H1 (cell line): ENCODE measurements around the gene NPAT. TPM values are rescaled to one million over a fixed set of nuclear protein-coding genes. Genes with fewer than 3 reads are reported as not detected.
A peak's percentile ranks its signal among the peaks of the same experiment; 100 is the strongest.

Experiments used
- CTCF ChIA-PET: fragments of 300-600 bp; sonication (Branson Sonifier 250); formaldehyde crosslinking; loops from one replicate; lab custom pipeline; 2021; ENCODE audit not compliant: partially characterized antibody; lab: Charles Lee
- POLR2A ChIA-PET: fragments of 300-600 bp; sonication (Branson Sonifier 250); formaldehyde crosslinking; loops from one replicate; lab custom pipeline; 2021; ENCODE audit warnings: inconsistent platforms; ENCODE audit not compliant: partially characterized antibody; lab: Charles Lee
- DNase-seq, 2 experiments: peaks; one replicate each; pipeline versions ENCODE4 v3.0.0 to v3.0.0-alpha.2; 2010 to 2022; ENCODE audit warnings: low spot score in 2 of 2, low read depth in 1 of 2, mixed read lengths in 1 of 2
- FAIRE-seq: peaks from 2 replicates; lab custom pipeline; 2011; peaks lifted over from hg19 to GRCh38; lab: Jason Lieb, UNC
- H2AFZ ChIP-seq: 2 replicates; pipeline ENCODE4 v1.8.1; 2012; ENCODE audit warnings: low read length, inconsistent platforms
- H2AK5ac ChIP-seq: 2 replicates; pipeline ENCODE4 v1.6.1; 2013; ENCODE audit warnings: low read depth, low read length
- H2BK120ac ChIP-seq: replicated peaks from 2 replicates; pipeline ENCODE3; 2013; ENCODE audit warnings: low read depth, low read length, inconsistent platforms
- H2BK12ac ChIP-seq: 2 replicates; pipeline ENCODE4 v1.6.1; 2013; ENCODE audit warnings: low read depth, low read length
- H2BK15ac ChIP-seq: 2 replicates; pipeline ENCODE4 v1.6.1; 2013; ENCODE audit warnings: low read length
- H2BK20ac ChIP-seq: 2 replicates; pipeline ENCODE4 v1.6.1; 2013; ENCODE audit warnings: low read length
- H2BK5ac ChIP-seq: 2 replicates; pipeline ENCODE4 v1.6.1; 2013; ENCODE audit warnings: low read depth, low read length
- H3K14ac ChIP-seq: 2 replicates; pipeline ENCODE4 v1.6.1; 2013; ENCODE audit warnings: inconsistent platforms; ENCODE audit not compliant: insufficient read length
- H3K18ac ChIP-seq: 2 replicates; pipeline ENCODE4 v1.6.1; 2013; ENCODE audit warnings: low read length; ENCODE audit errors: extremely low read depth
- H3K23ac ChIP-seq: 2 replicates; pipeline ENCODE4 v1.6.1; 2013; ENCODE audit warnings: inconsistent platforms; ENCODE audit not compliant: insufficient read length
- H3K23me2 ChIP-seq: 2 replicates; pipeline ENCODE4 v1.6.1; 2013; ENCODE audit warnings: low read depth, low read length
- H3K27ac ChIP-seq: 2 replicates; pipeline ENCODE4 v1.6.1; 2011; ENCODE audit warnings: low read depth, low read length, inconsistent platforms
- H3K27me3 ChIP-seq, 4 experiments: replicated peaks in 1 of 4; 1 replicate in 1 of 4; 2 replicates in 3 of 4; pipeline versions ENCODE4 v1.6.1 to v1.8.1; 2011 to 2013; ENCODE audit warnings: low read length in 3 of 4, mild to moderate bottlenecking in 3 of 4, inconsistent platforms in 2 of 4, mixed read lengths in 2 of 4, moderate library complexity in 1 of 4; ENCODE audit not compliant: control insufficient read depth in 3 of 4, insufficient read depth in 3 of 4; ENCODE audit errors: extremely low read depth in 1 of 4
- H3K36me3 ChIP-seq, 4 experiments: 2 replicates each; pipeline versions ENCODE4 v1.6.1 to v1.8.1; 2011 to 2013; ENCODE audit warnings: mild to moderate bottlenecking in 4 of 4, low read length in 3 of 4, moderate library complexity in 2 of 4, control low read depth in 1 of 4, inconsistent platforms in 1 of 4; ENCODE audit not compliant: insufficient read depth in 4 of 4, control insufficient read depth in 2 of 4
- H3K4ac ChIP-seq: replicated peaks from 2 replicates; pipeline ENCODE3; 2013; ENCODE audit warnings: low read length, low read depth, mixed read lengths, inconsistent platforms; ENCODE audit not compliant: insufficient read length
- H3K4me1 ChIP-seq, 4 experiments: replicated peaks in 1 of 4; 1 replicate in 1 of 4; 2 replicates in 3 of 4; pipeline versions ENCODE4 v1.6.1 to v1.8.1; 2011 to 2013; ENCODE audit warnings: low read length in 3 of 4, inconsistent platforms in 2 of 4, mixed read lengths in 1 of 4; ENCODE audit not compliant: insufficient read depth in 4 of 4, control insufficient read depth in 3 of 4
- H3K4me2 ChIP-seq, 2 experiments: 2 replicates each; pipeline versions ENCODE4 v1.6.1 to v1.8.1; 2011 to 2013; ENCODE audit warnings: low read depth in 2 of 2, low read length in 2 of 2, control low read depth in 1 of 2, inconsistent platforms in 1 of 2, mild to moderate bottlenecking in 1 of 2; ENCODE audit not compliant: insufficient read depth in 1 of 2
- H3K4me3 ChIP-seq, 4 experiments: fragments of 200-600, 300-600 bp in 1 of 4; sonication (generic), shearing (Covaris generic), sonication (Bioruptor Twin) in 1 of 4; 2 replicates each; pipeline versions ENCODE4 v1.5.1 to v1.8.1; 2011 to 2016; ENCODE audit warnings: low read length in 4 of 4, low read depth in 3 of 4, control low read depth in 2 of 4, inconsistent platforms in 2 of 4, mild to moderate bottlenecking in 2 of 4, mixed read lengths in 1 of 4, moderate library complexity in 1 of 4; ENCODE audit not compliant: insufficient read depth in 2 of 4; ENCODE audit errors: extremely low read depth in 1 of 4
- H3K56ac ChIP-seq: replicated peaks from 2 replicates; pipeline ENCODE3; 2013; ENCODE audit warnings: low read depth, mild to moderate bottlenecking, mixed read lengths, low read length, inconsistent platforms; ENCODE audit not compliant: insufficient read length
- H3K79me1 ChIP-seq: 2 replicates; pipeline ENCODE4 v1.6.1; 2013; ENCODE audit warnings: low read depth, low read length, control low read depth
- H3K79me2 ChIP-seq, 2 experiments: 2 replicates each; pipeline versions ENCODE4 v1.6.1 to v1.8.1; 2012 to 2013; ENCODE audit warnings: low read length in 2 of 2, mild to moderate bottlenecking in 2 of 2, inconsistent platforms in 1 of 2; ENCODE audit not compliant: insufficient read depth in 2 of 2, control insufficient read depth in 1 of 2
- H3K9ac ChIP-seq, 4 experiments: replicated peaks in 1 of 4; 1 replicate in 1 of 4; 2 replicates in 3 of 4; pipeline versions ENCODE4 v1.6.1 to v1.8.1; 2011 to 2013; ENCODE audit warnings: low read depth in 3 of 4, low read length in 3 of 4, control low read depth in 2 of 4, mild to moderate bottlenecking in 2 of 4, moderate library complexity in 2 of 4, inconsistent platforms in 1 of 4; ENCODE audit errors: extremely low read depth in 1 of 4
- H3K9me3 ChIP-seq, 2 experiments: 2 replicates each; pipeline versions ENCODE4 v1.6.1 to v1.8.1; 2012 to 2013; ENCODE audit warnings: mild to moderate bottlenecking in 2 of 2, moderate library complexity in 2 of 2, control low read depth in 1 of 2, inconsistent platforms in 1 of 2, low read depth in 1 of 2, low read length in 1 of 2, mixed read lengths in 1 of 2; ENCODE audit not compliant: insufficient read depth in 2 of 2
- H4K20me1 ChIP-seq, 2 experiments: replicated peaks in 1 of 2; 2 replicates each; pipeline versions ENCODE3 to v1.8.1; 2011 to 2013; ENCODE audit warnings: inconsistent platforms in 2 of 2, low read length in 2 of 2, mild to moderate bottlenecking in 1 of 2; ENCODE audit not compliant: insufficient read depth in 2 of 2, control insufficient read depth in 1 of 2
- H4K5ac ChIP-seq: 2 replicates; pipeline ENCODE4 v1.6.1; 2013; ENCODE audit warnings: low read length, low read depth, mixed read lengths, inconsistent platforms; ENCODE audit not compliant: insufficient read length
- H4K8ac ChIP-seq: 2 replicates; pipeline ENCODE4 v1.8.0; 2013; ENCODE audit warnings: mild to moderate bottlenecking, moderate library complexity, low read length, inconsistent platforms; ENCODE audit not compliant: insufficient read depth; ENCODE audit errors: extremely low read depth
- H4K91ac ChIP-seq: replicated peaks from 2 replicates; pipeline ENCODE3; 2013; ENCODE audit warnings: low read length, mixed read lengths, inconsistent platforms; ENCODE audit not compliant: insufficient read length
- BCL11A ChIP-seq, 2 experiments: IDR thresholded peaks; one replicate each; pipeline ENCODE4 v1.6.1; 2011; ENCODE audit warnings: low read depth in 2 of 2, low read length in 2 of 2, mild to moderate bottlenecking in 2 of 2
- KDM4A ChIP-seq: IDR thresholded peaks from one replicate; pipeline ENCODE4 v1.7.1; 2012; ENCODE audit warnings: low read depth, mild to moderate bottlenecking, moderate library complexity, low read length, inconsistent platforms; ENCODE audit not compliant: severe bottlenecking
- NANOG ChIP-seq: IDR thresholded peaks from 2 replicates; pipeline ENCODE4 v1.6.1; 2011; ENCODE audit warnings: low read length, low read depth, mild to moderate bottlenecking, inconsistent platforms; ENCODE audit not compliant: insufficient read depth, poor library complexity, severe bottlenecking
- PHF8 ChIP-seq: fragments of 200-600 bp; sonication (generic); conservative IDR thresholded peaks from 2 replicates; pipeline ENCODE4 v1.7.1; 2012; ENCODE audit warnings: low read depth, mild to moderate bottlenecking, inconsistent platforms, low read length, moderate library complexity
- POU5F1 ChIP-seq: IDR thresholded peaks from 2 replicates; pipeline ENCODE4 v1.6.1; 2011; ENCODE audit warnings: low read depth, mild to moderate bottlenecking, low read length, moderate library complexity
- SAP30 ChIP-seq: fragments of 300-600 bp; sonication (generic); IDR thresholded peaks from 2 replicates; pipeline ENCODE4 v1.7.1; 2012; ENCODE audit warnings: low read length, moderate library complexity, mild to moderate bottlenecking, inconsistent platforms; ENCODE audit not compliant: insufficient read depth, insufficient replicate concordance
- TAF7 ChIP-seq: optimal IDR thresholded peaks from 2 replicates; pipeline ENCODE3; 2011; ENCODE audit warnings: low read depth, mild to moderate bottlenecking, inconsistent platforms, low read length, moderate library complexity, borderline replicate concordance
- WGBS, 2 experiments: shearing (Covaris generic) in 1 of 2; methylation state at CpG; one replicate each; pipeline versions ENCODE4 v1.1.6 to v1.1.7; 2013 to 2015; ENCODE audit warnings: low lambda C conversion rate in 2 of 2, mixed read lengths in 2 of 2, inconsistent platforms in 1 of 2, low coverage in 1 of 2, missing lambda C conversion rate in 1 of 2; ENCODE audit not compliant: insufficient replicate concordance in 2 of 2, insufficient coverage in 1 of 2, insufficient read length in 1 of 2; ENCODE audit errors: extremely low coverage in 1 of 2, missing lambda C conversion rate in 1 of 2; 5-methylcytosine and 5-hydroxymethylcytosine counted together
- polyA plus RNA-seq, 7 experiments: library from polyadenylated mRNA; depleted of rRNA in 3 of 7; stranded (reverse) in 5 of 7; unstranded in 2 of 7; fragments of >200 nt in 5 of 7; fragments of 200-250 nt in 2 of 7; gene quantifications; 1 replicate in 5 of 7; 2 replicates in 1 of 7; 4 replicates in 1 of 7; pipeline versions ENCODE4 v1.2.1 to v1.2.3, GENCODE V29; 2011 to 2013; ENCODE audit warnings: missing spikeins in 2 of 7, mixed read lengths in 2 of 7
- total RNA-seq: library from RNA; stranded (reverse); fragmentation: NEBNext Ultra II Directional; extraction: Animal tissue kit (Norgen Biotek cat#: 25700); gene quantifications from 2 replicates; pipeline ENCODE4 v1.2.1, GENCODE V29; 2021
- TF ChIP-seq, protein P1 (sequence below), 3 experiments: IDR thresholded peaks; 1 replicate in 2 of 3; 2 replicates in 1 of 3; pipeline versions ENCODE4 v1.5.1 to v1.6.1; 2011; ENCODE audit warnings: low read length in 3 of 3, mild to moderate bottlenecking in 3 of 3, inconsistent platforms in 2 of 3, low read depth in 1 of 3, moderate library complexity in 1 of 3; ENCODE audit not compliant: insufficient read depth in 1 of 3; ENCODE audit errors: control extremely low read depth in 1 of 3

Gene NPAT
- total and polyA plus RNA-seq, 2 of the 8 experiments (the other 6 are each of a cell fraction or from before 2014, with no cell fraction given), result 4.6 to 23.4 TPM

DNA sequence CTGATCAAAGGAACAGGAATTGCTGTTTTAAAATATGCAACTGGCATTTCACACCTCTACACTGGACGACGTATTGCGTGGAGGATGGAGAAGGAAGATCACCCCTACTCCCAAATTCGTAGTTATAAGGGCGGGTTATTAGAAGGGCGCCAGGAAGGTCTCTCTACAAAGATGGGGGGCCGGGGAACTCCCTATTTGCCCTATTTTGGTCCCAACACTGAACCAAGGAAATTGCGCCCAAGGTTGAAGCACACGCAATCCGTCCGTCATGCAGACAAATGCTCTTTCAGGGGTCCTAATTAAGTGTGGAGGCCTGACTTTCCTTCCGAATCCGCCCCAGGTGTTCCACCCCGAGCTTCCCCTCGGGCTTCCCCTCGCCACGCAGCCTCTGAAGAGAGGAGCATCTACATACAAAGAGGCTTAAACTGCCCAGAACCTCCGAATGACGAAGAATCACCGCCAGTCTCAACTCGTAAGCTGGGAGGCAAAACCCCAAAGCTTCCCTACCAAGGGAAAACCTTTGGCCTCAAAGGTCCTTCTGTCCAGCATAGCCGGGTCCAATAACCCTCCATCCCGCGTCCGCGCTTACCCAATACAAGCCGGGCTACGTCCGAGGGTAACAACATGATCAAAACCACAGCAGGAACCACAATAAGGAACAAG, 396 bp downstream of the NPAT start:
- Histone ChIP-seq H3K79me1 (peaks cover 4% of the 10 kb centered on the region), H3K18ac (peak overlapping the region; percentile 75; the same call in 1 of the 2 replicates), H2AFZ (peak overlapping the region; percentile 73), H3K4ac (no peak overlapping the region), H2BK5ac (peak overlapping the region; percentile 97), H4K20me1 (peaks cover 0 to 4% of the 10 kb centered on the region in 2 experiments), H3K23ac (peak overlapping the region; percentile 5), H2BK120ac (peak overlapping the region; percentile 27), H3K9ac (peak overlapping the region; percentile 75 to 100 (median 98)), H3K4me1 (peaks cover 4 to 11% (median 4%) of the 10 kb centered on the region in 4 experiments; a peak in 6 of 7 replicates), H3K36me3 (no peaks in the 10 kb centered on the region; a peak in 2 of 8 replicates), H2BK15ac (no peak overlapping the region), H4K5ac (peak overlapping the region; percentile 69), H3K56ac (peak overlapping the region; percentile 70), H4K91ac (peak overlapping the region; percentile 92), H3K14ac (no peak overlapping the region), H2BK20ac (no peak overlapping the region), H4K8ac (peak overlapping the region; percentile 96; the same call in 1 of the 2 replicates), H3K4me3 (peak overlapping the region; percentile 91 to 100 (median 96)), H2AK5ac (peak overlapping the region; percentile 44; the same call in 1 of the 2 replicates), H2BK12ac (peak overlapping the region; percentile 82; the same call in 1 of the 2 replicates), H3K4me2 (peak overlapping the region; percentile 92 to 99), H3K27me3 (no peaks in the 10 kb centered on the region), H3K23me2 (peaks cover 8% of the 10 kb centered on the region), H3K9me3 (no peaks in the 10 kb centered on the region), H3K27ac (peak overlapping the region; percentile 97), H3K79me2 (peaks cover 35 to 86% of the 10 kb centered on the region in 2 experiments)
- ChIA-PET CTCF (interaction anchor here (0.9 to 3.5 kb wide), 7 partner anchors 8 to 100 kb away, joined by 3 to 11 read pairs (median 4); partner anchors contain the start of gene ACAT1), POLR2A (interaction anchor here (0.5 to 3.5 kb wide), 17 partner anchors 8 to 2000 kb away, joined by 3 to 17 read pairs (median 4); partner anchors contain the start of gene CUL5)
- FAIRE-seq (no peak), DNase-seq (no peak)
- 3% methylated on average over 29 of the region's 29 CpGs; no CpG with 5 or more reads in 1 of the 2 experiments for WGBS, 2 experiments
- no peak for TF ChIP-seq BCL11A (IDR thresholded peaks at IDR 0.05; ENCODE audit: low read depth in 2 of 2, low read length in 2 of 2)
- TF ChIP-seq POU5F1, result no peak
- no peak for TF ChIP-seq NANOG
- TF ChIP-seq, protein P1, sequence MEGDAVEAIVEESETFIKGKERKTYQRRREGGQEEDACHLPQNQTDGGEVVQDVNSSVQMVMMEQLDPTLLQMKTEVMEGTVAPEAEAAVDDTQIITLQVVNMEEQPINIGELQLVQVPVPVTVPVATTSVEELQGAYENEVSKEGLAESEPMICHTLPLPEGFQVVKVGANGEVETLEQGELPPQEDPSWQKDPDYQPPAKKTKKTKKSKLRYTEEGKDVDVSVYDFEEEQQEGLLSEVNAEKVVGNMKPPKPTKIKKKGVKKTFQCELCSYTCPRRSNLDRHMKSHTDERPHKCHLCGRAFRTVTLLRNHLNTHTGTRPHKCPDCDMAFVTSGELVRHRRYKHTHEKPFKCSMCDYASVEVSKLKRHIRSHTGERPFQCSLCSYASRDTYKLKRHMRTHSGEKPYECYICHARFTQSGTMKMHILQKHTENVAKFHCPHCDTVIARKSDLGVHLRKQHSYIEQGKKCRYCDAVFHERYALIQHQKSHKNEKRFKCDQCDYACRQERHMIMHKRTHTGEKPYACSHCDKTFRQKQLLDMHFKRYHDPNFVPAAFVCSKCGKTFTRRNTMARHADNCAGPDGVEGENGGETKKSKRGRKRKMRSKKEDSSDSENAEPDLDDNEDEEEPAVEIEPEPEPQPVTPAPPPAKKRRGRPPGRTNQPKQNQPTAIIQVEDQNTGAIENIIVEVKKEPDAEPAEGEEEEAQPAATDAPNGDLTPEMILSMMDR (IDR thresholded peaks at IDR 0.05; ENCODE audit: control extremely low read depth in 1 of 3, insufficient read depth in 1 of 3, low read depth in 1 of 3, low read length in 3 of 3), result no peak; a peak in 1 of 4 replicates
- TF ChIP-seq TAF7, result peak; percentile 85
- peak; percentile 13 for TF ChIP-seq KDM4A
- peak; percentile 69 for TF ChIP-seq SAP30
- peak; percentile 93 for TF ChIP-seq PHF8
